ENCODE data around the gene DUOX1.
"Not testable (repeated sequence)": the region's sequence is repeated elsewhere in the genome, so short reads cannot be mapped to it uniquely, and the experiment has no call there.

DUOX1 gene

GRCh38 chr15:45129651-45130129 lies at the start of gene DUOX1, which contains the start of gene DUOXA1:
TSS of gene DUOX1 (plus strand) at chr15:45129994. CDS start at chr15:45131967, 1,973 bp downstream.
TSS of gene DUOXA1 (minus strand) at chr15:45129879. CDS start at chr15:45123014, 6,865 bp downstream.
- Histone ChIP-seq H3K4me3 (ENCODE audit: severe bottlenecking) (peak within 1 kb of the TSS; percentile 36), H3K27ac (ENCODE audit: poor library complexity, severe bottlenecking) (no peak within 1 kb of the TSS), H3K27me3 (ENCODE audit: insufficient read depth, poor library complexity, severe bottlenecking) (no peaks in the 10 kb centered on the region), H3K9me3 (ENCODE audit: severe bottlenecking) (no peaks in the 10 kb centered on the region), H3K36me3 (ENCODE audit: low read depth) (no peaks in the 10 kb centered on the region), H3K4me1 (ENCODE audit: insufficient read depth, poor library complexity, severe bottlenecking) (no peaks in the 10 kb centered on the region)
- TF ChIP-seq CTCF (IDR thresholded peaks at IDR 0.05; ENCODE audit: poor library complexity, severe bottlenecking): no peak
- DNase-seq (ENCODE audit: low spot score): peak; percentile 86
- peak; percentile 91 for ATAC-seq (ENCODE audit: low read depth)

GRCh38 chr15:45080593-45080992 lies 49.2 kb upstream of the DUOX1 start:
- DNase-seq (ENCODE audit: low spot score); H3K27ac ChIP-seq (ENCODE audit: poor library complexity, severe bottlenecking); H3K27me3 ChIP-seq (ENCODE audit: insufficient read depth, poor library complexity, severe bottlenecking); H3K9me3 ChIP-seq (ENCODE audit: severe bottlenecking); H3K4me1 ChIP-seq (ENCODE audit: insufficient read depth, poor library complexity, severe bottlenecking); H3K36me3 ChIP-seq (ENCODE audit: low read depth); ATAC-seq (ENCODE audit: low read depth); H3K4me3 ChIP-seq (ENCODE audit: severe bottlenecking): not testable (repeated sequence)

GRCh38 chr15:45082412-45082811 lies 47.4 kb upstream of the DUOX1 start:
- H3K4me3 ChIP-seq (ENCODE audit: severe bottlenecking): not testable (repeated sequence)

GRCh38 chr15:45083223-45083622 lies 46.6 kb upstream of the DUOX1 start:
- peaks cover 7% of the 10 kb centered on the region for H3K27me3 ChIP-seq (ENCODE audit: insufficient read depth, poor library complexity, severe bottlenecking)
- no peaks in the 10 kb centered on the region for H3K9me3 ChIP-seq (ENCODE audit: severe bottlenecking)
- ATAC-seq (ENCODE audit: low read depth) (no peak), DNase-seq (ENCODE audit: low spot score) (no peak)
- TF ChIP-seq CTCF (IDR thresholded peaks at IDR 0.05; ENCODE audit: poor library complexity, severe bottlenecking): no peak
- H3K4me1 ChIP-seq (ENCODE audit: insufficient read depth, poor library complexity, severe bottlenecking): no peaks in the 10 kb centered on the region
- no peaks in the 10 kb centered on the region for H3K36me3 ChIP-seq (ENCODE audit: low read depth)
- no peak overlapping the region for H3K27ac ChIP-seq (ENCODE audit: poor library complexity, severe bottlenecking)
- H3K4me3 ChIP-seq (ENCODE audit: severe bottlenecking): no peak overlapping the region

More at GRCh38 chr15:45082412-45082811, 47.4 kb upstream of the DUOX1 start:
- not testable (repeated sequence) for ATAC-seq (ENCODE audit: low read depth); H3K9me3 ChIP-seq (ENCODE audit: severe bottlenecking); H3K27ac ChIP-seq (ENCODE audit: poor library complexity, severe bottlenecking); H3K4me1 ChIP-seq (ENCODE audit: insufficient read depth, poor library complexity, severe bottlenecking); H3K27me3 ChIP-seq (ENCODE audit: insufficient read depth, poor library complexity, severe bottlenecking); H3K36me3 ChIP-seq (ENCODE audit: low read depth); DNase-seq (ENCODE audit: low spot score)

GRCh38 chr15:45084163-45084562 lies 45.6 kb upstream of the DUOX1 start:
- TF ChIP-seq CTCF (IDR thresholded peaks at IDR 0.05; ENCODE audit: poor library complexity, severe bottlenecking): no peak
- H3K4me1 ChIP-seq (ENCODE audit: insufficient read depth, poor library complexity, severe bottlenecking): no peaks in the 10 kb centered on the region
- no peaks in the 10 kb centered on the region for H3K9me3 ChIP-seq (ENCODE audit: severe bottlenecking)
- no peak for ATAC-seq (ENCODE audit: low read depth)
- no peak overlapping the region for H3K4me3 ChIP-seq (ENCODE audit: severe bottlenecking)
- DNase-seq (ENCODE audit: low spot score): no peak
- H3K36me3 ChIP-seq (ENCODE audit: low read depth): no peaks in the 10 kb centered on the region
- H3K27me3 ChIP-seq (ENCODE audit: insufficient read depth, poor library complexity, severe bottlenecking): peaks cover 7% of the 10 kb centered on the region
- no peak overlapping the region for H3K27ac ChIP-seq (ENCODE audit: poor library complexity, severe bottlenecking)

- no peaks in the 10 kb centered on the region for H3K4me1 ChIP-seq (ENCODE audit: insufficient read depth, poor library complexity, severe bottlenecking)
Observed at GRCh38 chr15:45087513-45087912, 42.3 kb upstream of the DUOX1 start.

More at GRCh38 chr15:45087513-45087912, 42.3 kb upstream of the DUOX1 start:
- DNase-seq (ENCODE audit: low spot score): peak; percentile 2
- peak; percentile 35; the same call in 1 of the 3 replicates for ATAC-seq (ENCODE audit: low read depth)
- no peak overlapping the region for H3K4me3 ChIP-seq (ENCODE audit: severe bottlenecking)
- peak; percentile 9 for TF ChIP-seq CTCF (IDR thresholded peaks at IDR 0.05; ENCODE audit: poor library complexity, severe bottlenecking)
- H3K27ac ChIP-seq (ENCODE audit: poor library complexity, severe bottlenecking): no peak overlapping the region
- H3K9me3 ChIP-seq (ENCODE audit: severe bottlenecking): no peaks in the 10 kb centered on the region
- H3K36me3 ChIP-seq (ENCODE audit: low read depth): no peaks in the 10 kb centered on the region
- peaks cover 14% of the 10 kb centered on the region for H3K27me3 ChIP-seq (ENCODE audit: insufficient read depth, poor library complexity, severe bottlenecking)
